Chondrocyte (in vitro differentiated cells): ENCODE data around the gene EIF2D. TPM values are rescaled to one million over a fixed set of nuclear protein-coding genes. Genes with fewer than 3 reads are reported as not detected.
"Not testable (repeated sequence)": the region's sequence is repeated elsewhere in the genome, so short reads cannot be mapped to it uniquely, and the experiment has no call there.

Experiments
- DNase-seq: peaks from one replicate; pipeline ENCODE4 v3.0.0; 2021; ENCODE audit warnings: mixed read lengths, low spot score
- H3K27ac Mint-ChIP-seq: one replicate; pipeline ENCODE4 v1.8.0; 2021; ENCODE audit warnings: mild to moderate bottlenecking, moderate library complexity, mixed read lengths; ENCODE audit not compliant: unreplicated experiment
- H3K27me3 Mint-ChIP-seq: 2 replicates; pipeline ENCODE4 v1.8.0; 2021; ENCODE audit warnings: low read depth, mixed read lengths
- H3K36me3 Mint-ChIP-seq: 2 replicates; pipeline ENCODE4 v1.8.0; 2021; ENCODE audit warnings: low read depth, mixed read lengths
- H3K4me1 Mint-ChIP-seq: 2 replicates; pipeline ENCODE4 v1.8.0; 2021; ENCODE audit warnings: low read depth, mild to moderate bottlenecking, mixed read lengths
- H3K4me3 Mint-ChIP-seq: one replicate; pipeline ENCODE4 v1.8.0; 2021; ENCODE audit warnings: mild to moderate bottlenecking, moderate library complexity, mixed read lengths; ENCODE audit not compliant: unreplicated experiment
- H3K9me3 Mint-ChIP-seq: 2 replicates; pipeline ENCODE4 v1.8.0; 2021; ENCODE audit warnings: low read depth, mixed read lengths
- total RNA-seq: library from RNA; stranded (reverse); gene quantifications from 3 replicates; pipeline ENCODE4 v1.2.1, GENCODE V29; 2021
- TF ChIP-seq, protein P1 (sequence below): fragments of 200-600 bp; sonication (generic); IDR thresholded peaks from 2 replicates; pipeline ENCODE4 v1.5.0; 2021; ENCODE audit warnings: antibody characterized with exemption, mild to moderate bottlenecking, moderate library complexity

The EIF2D gene
- total RNA-seq, 1 donor from 2014 or later = 33.9 TPM

DNA sequence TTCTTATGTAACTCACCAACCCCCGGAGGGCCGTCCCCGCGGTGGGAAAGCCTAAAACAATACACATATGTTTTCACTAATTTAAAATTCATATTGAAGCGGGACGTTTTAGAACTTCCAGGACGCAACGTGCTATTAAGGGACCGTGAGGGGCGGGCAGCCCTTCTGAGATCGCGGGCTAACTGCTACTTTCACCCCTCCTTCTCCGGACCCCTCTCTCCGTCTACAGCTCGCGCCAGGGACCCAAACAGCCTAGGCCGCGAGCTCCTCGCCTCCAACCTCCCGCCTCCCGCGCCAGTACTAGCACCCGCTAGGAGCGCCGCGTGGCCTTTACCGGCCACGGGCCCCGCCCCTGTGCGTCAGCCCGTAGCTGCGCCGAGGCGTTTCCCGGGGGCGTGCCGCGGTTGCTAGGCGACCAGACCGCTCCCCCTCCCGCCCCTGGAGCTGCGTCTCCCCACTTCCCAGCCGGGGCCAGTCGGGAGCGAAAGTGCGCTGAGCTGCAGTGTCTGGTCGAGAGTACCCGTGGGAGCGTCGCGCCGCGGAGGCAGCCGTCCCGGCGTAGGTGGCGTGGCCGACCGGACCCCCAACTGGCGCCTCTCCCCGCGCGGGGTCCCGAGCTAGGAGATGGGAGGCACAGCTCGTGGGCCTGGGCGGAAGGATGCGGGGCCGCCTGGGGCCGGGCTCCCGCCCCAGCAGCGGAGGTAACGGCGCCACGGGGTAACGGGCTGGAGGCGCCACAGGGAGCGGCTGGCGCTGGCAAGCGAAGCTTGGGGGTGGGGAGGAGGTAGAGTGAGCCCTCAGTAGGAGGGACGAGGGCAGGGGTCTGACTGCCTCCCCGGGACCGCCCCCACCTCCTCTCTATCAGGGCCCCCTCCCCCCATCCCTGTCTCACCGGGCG, 23.1 kb upstream of the EIF2D start, which contains the start of gene DYRK3:
TSS of gene DYRK3 (plus strand) at position 457 of the 898 bp plus-strand sequence. CDS start at position 625, 168 bp downstream.
- peak within 1 kb of the TSS; percentile 77 for H3K4me3 Mint-ChIP-seq

DNA sequence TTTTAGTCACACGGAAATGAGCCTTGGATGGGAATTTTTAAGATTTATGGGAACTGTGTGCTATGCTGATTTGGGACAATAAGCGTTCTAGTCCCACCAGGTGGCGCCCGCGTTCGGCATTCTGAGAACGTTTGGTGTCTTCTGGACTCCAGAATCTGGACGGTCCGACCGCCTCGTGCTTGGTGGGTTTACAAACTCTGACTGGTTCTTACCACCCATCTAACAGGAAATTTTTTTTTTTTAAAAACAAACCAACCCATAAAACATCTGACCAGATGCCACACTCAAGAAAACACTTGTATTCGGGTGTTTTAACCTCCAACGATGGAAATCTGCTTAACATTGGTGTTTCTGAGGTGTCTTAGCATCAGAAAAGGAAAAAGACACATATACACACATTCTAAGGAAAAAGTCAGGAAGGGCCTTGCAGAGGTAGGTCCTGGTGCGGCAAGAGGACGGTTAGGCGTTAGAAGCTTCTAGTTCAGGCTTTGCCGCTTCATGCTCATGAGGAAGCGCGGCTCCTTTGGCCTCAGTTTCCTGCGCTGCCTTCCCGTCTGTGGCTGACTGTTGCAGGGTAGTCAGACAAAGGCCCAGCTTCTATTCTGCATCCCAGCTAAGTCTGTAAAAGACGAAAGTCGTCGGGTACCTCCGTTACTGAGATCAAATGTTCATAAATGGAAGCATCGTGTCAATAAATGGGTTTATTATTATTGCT, 22.3 kb upstream of the EIF2D start:
- Mint-ChIP-seq H3K27me3 (peaks cover 7% of the 10 kb centered on the region), H3K36me3 (no peaks in the 10 kb centered on the region), H3K9me3 (no peaks in the 10 kb centered on the region), H3K4me3 (peak overlapping the region; percentile 77), H3K27ac (peak overlapping the region; percentile 88), H3K4me1 (peaks cover 34% of the 10 kb centered on the region)
- no peak for DNase-seq
- TF ChIP-seq, protein P1, sequence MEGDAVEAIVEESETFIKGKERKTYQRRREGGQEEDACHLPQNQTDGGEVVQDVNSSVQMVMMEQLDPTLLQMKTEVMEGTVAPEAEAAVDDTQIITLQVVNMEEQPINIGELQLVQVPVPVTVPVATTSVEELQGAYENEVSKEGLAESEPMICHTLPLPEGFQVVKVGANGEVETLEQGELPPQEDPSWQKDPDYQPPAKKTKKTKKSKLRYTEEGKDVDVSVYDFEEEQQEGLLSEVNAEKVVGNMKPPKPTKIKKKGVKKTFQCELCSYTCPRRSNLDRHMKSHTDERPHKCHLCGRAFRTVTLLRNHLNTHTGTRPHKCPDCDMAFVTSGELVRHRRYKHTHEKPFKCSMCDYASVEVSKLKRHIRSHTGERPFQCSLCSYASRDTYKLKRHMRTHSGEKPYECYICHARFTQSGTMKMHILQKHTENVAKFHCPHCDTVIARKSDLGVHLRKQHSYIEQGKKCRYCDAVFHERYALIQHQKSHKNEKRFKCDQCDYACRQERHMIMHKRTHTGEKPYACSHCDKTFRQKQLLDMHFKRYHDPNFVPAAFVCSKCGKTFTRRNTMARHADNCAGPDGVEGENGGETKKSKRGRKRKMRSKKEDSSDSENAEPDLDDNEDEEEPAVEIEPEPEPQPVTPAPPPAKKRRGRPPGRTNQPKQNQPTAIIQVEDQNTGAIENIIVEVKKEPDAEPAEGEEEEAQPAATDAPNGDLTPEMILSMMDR = peak; percentile 98

More for the DNA sequence above, 23.1 kb upstream of the EIF2D start, which contains the start of gene DYRK3:
- peak within 1 kb of the TSS; percentile 88 for H3K27ac Mint-ChIP-seq
- H3K27me3 Mint-ChIP-seq = peaks cover 7% of the 10 kb centered on the region
- H3K36me3 Mint-ChIP-seq = no peaks in the 10 kb centered on the region
- H3K4me1 Mint-ChIP-seq = peaks cover 34% of the 10 kb centered on the region
- TF ChIP-seq, protein P1 = peak; percentile 10
- no peaks in the 10 kb centered on the region for H3K9me3 Mint-ChIP-seq
- peak; percentile 97 for DNase-seq

DNA sequence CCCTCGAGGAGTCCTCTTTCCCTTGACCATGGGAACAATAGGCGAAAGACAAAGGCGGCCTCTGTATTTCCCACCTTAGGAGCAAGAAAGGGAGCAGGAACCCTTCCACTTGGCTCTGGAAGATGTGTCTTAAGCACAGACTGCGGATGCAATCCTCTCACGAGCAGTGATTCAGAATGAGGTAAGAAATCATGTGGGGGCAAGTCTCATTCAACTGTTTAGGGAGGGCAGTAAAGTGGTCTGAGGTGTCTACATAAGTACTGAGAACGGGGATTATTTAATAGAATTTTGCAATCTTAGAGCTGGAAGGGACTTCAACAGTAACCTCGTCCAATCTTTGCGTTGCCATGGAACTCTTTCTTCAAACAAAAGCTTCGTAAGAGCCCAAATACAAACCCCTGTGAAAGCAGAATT, 21.4 kb upstream of the EIF2D start:
- no peak for DNase-seq
- Mint-ChIP-seq H3K27me3 (peaks cover 9% of the 10 kb centered on the region), H3K4me1 (peaks cover 34% of the 10 kb centered on the region), H3K36me3 (no peaks in the 10 kb centered on the region), H3K9me3 (no peaks in the 10 kb centered on the region), H3K4me3 (no peak overlapping the region), H3K27ac (peak overlapping the region; percentile 13)
- TF ChIP-seq, protein P1 = no peak

DNA sequence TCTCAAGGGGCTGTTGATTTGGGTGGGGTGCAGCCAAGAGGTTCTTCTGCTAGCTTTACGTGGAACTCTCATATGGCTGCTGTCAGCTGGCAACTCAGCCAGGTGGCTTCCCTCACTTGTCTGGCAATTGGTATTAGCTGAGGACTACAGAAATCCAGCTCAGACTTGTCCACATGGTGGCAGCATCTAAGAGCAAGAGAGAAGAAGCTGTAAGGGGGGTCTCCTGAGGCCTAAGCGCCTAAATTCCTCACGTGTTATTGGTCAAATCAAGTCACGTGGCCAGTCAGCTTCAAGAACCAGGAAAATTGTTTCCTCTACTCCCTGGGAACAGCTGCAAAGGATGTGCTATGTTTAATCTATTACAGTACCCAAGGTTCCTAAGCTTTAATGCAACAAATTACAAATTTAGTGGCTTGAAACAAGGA, 18.8 kb upstream of the EIF2D start:
- peaks cover 15% of the 10 kb centered on the region for H3K27me3 Mint-ChIP-seq
- H3K36me3 Mint-ChIP-seq = no peaks in the 10 kb centered on the region
- H3K27ac Mint-ChIP-seq = no peak overlapping the region
- TF ChIP-seq, protein P1 = peak; percentile 81
- H3K4me1 Mint-ChIP-seq = peaks cover 18% of the 10 kb centered on the region
- H3K9me3 Mint-ChIP-seq = peaks cover 2% of the 10 kb centered on the region
- no peak for DNase-seq
- H3K4me3 Mint-ChIP-seq = no peak overlapping the region

DNA sequence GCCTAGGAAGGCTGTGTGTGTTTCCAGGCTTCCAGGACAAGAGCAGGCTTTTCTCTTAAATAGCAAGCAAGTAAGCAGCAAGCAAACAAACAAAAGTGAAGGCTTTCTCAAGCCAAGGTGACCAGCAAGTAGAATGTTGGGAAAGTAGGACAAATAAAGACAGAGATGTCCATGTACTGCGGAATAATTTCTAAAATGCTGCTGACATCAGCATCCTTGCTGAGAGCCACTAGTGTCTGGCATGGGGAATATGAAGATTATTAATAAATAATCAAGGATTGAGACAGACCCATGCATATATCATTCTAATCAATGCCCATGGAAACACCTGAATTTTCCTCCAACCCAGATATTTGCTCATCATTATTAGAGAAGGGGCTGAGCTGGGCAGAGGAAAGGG, 16.7 kb upstream of the EIF2D start:
- H3K4me1 Mint-ChIP-seq = peaks cover 4% of the 10 kb centered on the region
- H3K9me3 Mint-ChIP-seq = peaks cover 2% of the 10 kb centered on the region
- H3K4me3 Mint-ChIP-seq = no peak overlapping the region
- no peaks in the 10 kb centered on the region for H3K36me3 Mint-ChIP-seq
- TF ChIP-seq, protein P1 = no peak
- no peak overlapping the region for H3K27ac Mint-ChIP-seq
- no peak for DNase-seq
- H3K27me3 Mint-ChIP-seq = peaks cover 18% of the 10 kb centered on the region

DNA sequence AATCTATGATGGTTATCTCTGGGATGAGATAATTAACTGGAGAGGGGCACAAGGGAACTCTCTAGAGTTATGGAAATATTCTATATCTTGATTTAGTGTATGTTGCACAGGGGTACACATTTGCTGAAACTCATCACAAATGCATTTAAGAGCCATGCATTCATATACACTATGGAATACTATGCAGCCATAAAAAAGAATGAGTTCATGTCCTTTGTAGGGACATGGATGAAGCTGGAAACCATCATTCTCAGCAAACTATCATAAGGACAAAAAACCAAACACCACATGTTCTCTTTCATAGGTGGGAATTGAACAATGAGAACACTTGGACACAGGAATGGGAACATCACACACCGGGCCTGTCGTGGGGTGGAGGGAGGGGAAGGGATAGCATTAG, 14.1 kb upstream of the EIF2D start:
- H3K4me3 Mint-ChIP-seq, H3K36me3 Mint-ChIP-seq, H3K4me1 Mint-ChIP-seq, DNase-seq, H3K9me3 Mint-ChIP-seq, H3K27ac Mint-ChIP-seq: not testable (repeated sequence)
- peaks cover 22% of the 10 kb centered on the region for H3K27me3 Mint-ChIP-seq
